H1 (cell line): ENCODE data around the gene UNC13C. TPM values are rescaled to one million over a fixed set of nuclear protein-coding genes. Genes with fewer than 3 reads are reported as not detected.

Experiments
- CTCF ChIA-PET: fragments of 300-600 bp; sonication (Branson Sonifier 250); formaldehyde crosslinking; loops from one replicate; lab custom pipeline; 2021; ENCODE audit not compliant: partially characterized antibody; lab: Charles Lee
- POLR2A ChIA-PET: fragments of 300-600 bp; sonication (Branson Sonifier 250); formaldehyde crosslinking; loops from one replicate; lab custom pipeline; 2021; ENCODE audit warnings: inconsistent platforms; ENCODE audit not compliant: partially characterized antibody; lab: Charles Lee
- DNase-seq, 2 experiments: peaks; one replicate each; pipeline versions ENCODE4 v3.0.0 to v3.0.0-alpha.2; 2010 to 2022; ENCODE audit warnings: low spot score in 2 of 2, low read depth in 1 of 2, mixed read lengths in 1 of 2
- FAIRE-seq: peaks from 2 replicates; lab custom pipeline; 2011; peaks lifted over from hg19 to GRCh38; lab: Jason Lieb, UNC
- H2AFZ ChIP-seq: 2 replicates; pipeline ENCODE4 v1.8.1; 2012; ENCODE audit warnings: low read length, inconsistent platforms
- H2AK5ac ChIP-seq: 2 replicates; pipeline ENCODE4 v1.6.1; 2013; ENCODE audit warnings: low read depth, low read length
- H2BK120ac ChIP-seq: replicated peaks from 2 replicates; pipeline ENCODE3; 2013; ENCODE audit warnings: low read depth, low read length, inconsistent platforms
- H2BK12ac ChIP-seq: 2 replicates; pipeline ENCODE4 v1.6.1; 2013; ENCODE audit warnings: low read depth, low read length
- H2BK15ac ChIP-seq: 2 replicates; pipeline ENCODE4 v1.6.1; 2013; ENCODE audit warnings: low read length
- H2BK20ac ChIP-seq: 2 replicates; pipeline ENCODE4 v1.6.1; 2013; ENCODE audit warnings: low read length
- H2BK5ac ChIP-seq: 2 replicates; pipeline ENCODE4 v1.6.1; 2013; ENCODE audit warnings: low read depth, low read length
- H3K14ac ChIP-seq: 2 replicates; pipeline ENCODE4 v1.6.1; 2013; ENCODE audit warnings: inconsistent platforms; ENCODE audit not compliant: insufficient read length
- H3K18ac ChIP-seq: 2 replicates; pipeline ENCODE4 v1.6.1; 2013; ENCODE audit warnings: low read length; ENCODE audit errors: extremely low read depth
- H3K23ac ChIP-seq: 2 replicates; pipeline ENCODE4 v1.6.1; 2013; ENCODE audit warnings: inconsistent platforms; ENCODE audit not compliant: insufficient read length
- H3K23me2 ChIP-seq: 2 replicates; pipeline ENCODE4 v1.6.1; 2013; ENCODE audit warnings: low read depth, low read length
- H3K27ac ChIP-seq: 2 replicates; pipeline ENCODE4 v1.6.1; 2011; ENCODE audit warnings: low read depth, low read length, inconsistent platforms
- H3K27me3 ChIP-seq, 4 experiments: replicated peaks in 1 of 4; 1 replicate in 1 of 4; 2 replicates in 3 of 4; pipeline versions ENCODE4 v1.6.1 to v1.8.1; 2011 to 2013; ENCODE audit warnings: low read length in 3 of 4, mild to moderate bottlenecking in 3 of 4, inconsistent platforms in 2 of 4, mixed read lengths in 2 of 4, moderate library complexity in 1 of 4; ENCODE audit not compliant: control insufficient read depth in 3 of 4, insufficient read depth in 3 of 4; ENCODE audit errors: extremely low read depth in 1 of 4
- H3K36me3 ChIP-seq, 4 experiments: 2 replicates each; pipeline versions ENCODE4 v1.6.1 to v1.8.1; 2011 to 2013; ENCODE audit warnings: mild to moderate bottlenecking in 4 of 4, low read length in 3 of 4, moderate library complexity in 2 of 4, control low read depth in 1 of 4, inconsistent platforms in 1 of 4; ENCODE audit not compliant: insufficient read depth in 4 of 4, control insufficient read depth in 2 of 4
- H3K4ac ChIP-seq: replicated peaks from 2 replicates; pipeline ENCODE3; 2013; ENCODE audit warnings: low read length, low read depth, mixed read lengths, inconsistent platforms; ENCODE audit not compliant: insufficient read length
- H3K4me1 ChIP-seq, 4 experiments: replicated peaks in 1 of 4; 1 replicate in 1 of 4; 2 replicates in 3 of 4; pipeline versions ENCODE4 v1.6.1 to v1.8.1; 2011 to 2013; ENCODE audit warnings: low read length in 3 of 4, inconsistent platforms in 2 of 4, mixed read lengths in 1 of 4; ENCODE audit not compliant: insufficient read depth in 4 of 4, control insufficient read depth in 3 of 4
- H3K4me2 ChIP-seq, 2 experiments: 2 replicates each; pipeline versions ENCODE4 v1.6.1 to v1.8.1; 2011 to 2013; ENCODE audit warnings: low read depth in 2 of 2, low read length in 2 of 2, control low read depth in 1 of 2, inconsistent platforms in 1 of 2, mild to moderate bottlenecking in 1 of 2; ENCODE audit not compliant: insufficient read depth in 1 of 2
- H3K4me3 ChIP-seq, 4 experiments: fragments of 200-600, 300-600 bp in 1 of 4; sonication (generic), shearing (Covaris generic), sonication (Bioruptor Twin) in 1 of 4; 2 replicates each; pipeline versions ENCODE4 v1.5.1 to v1.8.1; 2011 to 2016; ENCODE audit warnings: low read length in 4 of 4, low read depth in 3 of 4, control low read depth in 2 of 4, inconsistent platforms in 2 of 4, mild to moderate bottlenecking in 2 of 4, mixed read lengths in 1 of 4, moderate library complexity in 1 of 4; ENCODE audit not compliant: insufficient read depth in 2 of 4; ENCODE audit errors: extremely low read depth in 1 of 4
- H3K56ac ChIP-seq: replicated peaks from 2 replicates; pipeline ENCODE3; 2013; ENCODE audit warnings: low read depth, mild to moderate bottlenecking, mixed read lengths, low read length, inconsistent platforms; ENCODE audit not compliant: insufficient read length
- H3K79me1 ChIP-seq: 2 replicates; pipeline ENCODE4 v1.6.1; 2013; ENCODE audit warnings: low read depth, low read length, control low read depth
- H3K79me2 ChIP-seq, 2 experiments: 2 replicates each; pipeline versions ENCODE4 v1.6.1 to v1.8.1; 2012 to 2013; ENCODE audit warnings: low read length in 2 of 2, mild to moderate bottlenecking in 2 of 2, inconsistent platforms in 1 of 2; ENCODE audit not compliant: insufficient read depth in 2 of 2, control insufficient read depth in 1 of 2
- H3K9ac ChIP-seq, 4 experiments: replicated peaks in 1 of 4; 1 replicate in 1 of 4; 2 replicates in 3 of 4; pipeline versions ENCODE4 v1.6.1 to v1.8.1; 2011 to 2013; ENCODE audit warnings: low read depth in 3 of 4, low read length in 3 of 4, control low read depth in 2 of 4, mild to moderate bottlenecking in 2 of 4, moderate library complexity in 2 of 4, inconsistent platforms in 1 of 4; ENCODE audit errors: extremely low read depth in 1 of 4
- H3K9me3 ChIP-seq, 2 experiments: 2 replicates each; pipeline versions ENCODE4 v1.6.1 to v1.8.1; 2012 to 2013; ENCODE audit warnings: mild to moderate bottlenecking in 2 of 2, moderate library complexity in 2 of 2, control low read depth in 1 of 2, inconsistent platforms in 1 of 2, low read depth in 1 of 2, low read length in 1 of 2, mixed read lengths in 1 of 2; ENCODE audit not compliant: insufficient read depth in 2 of 2
- H4K20me1 ChIP-seq, 2 experiments: replicated peaks in 1 of 2; 2 replicates each; pipeline versions ENCODE3 to v1.8.1; 2011 to 2013; ENCODE audit warnings: inconsistent platforms in 2 of 2, low read length in 2 of 2, mild to moderate bottlenecking in 1 of 2; ENCODE audit not compliant: insufficient read depth in 2 of 2, control insufficient read depth in 1 of 2
- H4K5ac ChIP-seq: 2 replicates; pipeline ENCODE4 v1.6.1; 2013; ENCODE audit warnings: low read length, low read depth, mixed read lengths, inconsistent platforms; ENCODE audit not compliant: insufficient read length
- H4K8ac ChIP-seq: 2 replicates; pipeline ENCODE4 v1.8.0; 2013; ENCODE audit warnings: mild to moderate bottlenecking, moderate library complexity, low read length, inconsistent platforms; ENCODE audit not compliant: insufficient read depth; ENCODE audit errors: extremely low read depth
- H4K91ac ChIP-seq: replicated peaks from 2 replicates; pipeline ENCODE3; 2013; ENCODE audit warnings: low read length, mixed read lengths, inconsistent platforms; ENCODE audit not compliant: insufficient read length
- EGR1 ChIP-seq: IDR thresholded peaks from 2 replicates; pipeline ENCODE4 v1.6.1; 2011; ENCODE audit warnings: low read depth, low read length, borderline replicate concordance
- GTF2F1 ChIP-seq: IDR thresholded peaks from 2 replicates; pipeline ENCODE4 v1.6.1; 2012; ENCODE audit warnings: low read depth, low read length, improper control_type of control experiment, borderline replicate concordance
- HDAC6 ChIP-seq: IDR thresholded peaks from one replicate; pipeline ENCODE4 v1.7.1; 2012; ENCODE audit warnings: low read depth, mild to moderate bottlenecking, inconsistent platforms, low read length, moderate library complexity
- NANOG ChIP-seq: IDR thresholded peaks from 2 replicates; pipeline ENCODE4 v1.6.1; 2011; ENCODE audit warnings: low read length, low read depth, mild to moderate bottlenecking, inconsistent platforms; ENCODE audit not compliant: insufficient read depth, poor library complexity, severe bottlenecking
- PHF8 ChIP-seq: fragments of 200-600 bp; sonication (generic); conservative IDR thresholded peaks from 2 replicates; pipeline ENCODE4 v1.7.1; 2012; ENCODE audit warnings: low read depth, mild to moderate bottlenecking, inconsistent platforms, low read length, moderate library complexity
- POLR2A ChIP-seq, 2 experiments: IDR thresholded peaks; 1 replicate in 1 of 2; 2 replicates in 1 of 2; pipeline ENCODE4 v1.6.1; 2011; ENCODE audit warnings: low read depth in 2 of 2, low read length in 2 of 2, mild to moderate bottlenecking in 2 of 2; ENCODE audit errors: control extremely low read depth in 1 of 2
- RAD21 ChIP-seq, 2 experiments: IDR thresholded peaks in 1 of 2; conservative IDR thresholded peaks in 1 of 2; 2 replicates each; pipeline ENCODE4 v1.6.1; 2011; ENCODE audit warnings: low read depth in 2 of 2, low read length in 2 of 2, improper control_type of control experiment in 1 of 2, inconsistent platforms in 1 of 2, mild to moderate bottlenecking in 1 of 2, moderate library complexity in 1 of 2
- RBBP5 ChIP-seq: IDR thresholded peaks from 2 replicates; pipeline ENCODE4 v1.7.1; 2012; ENCODE audit warnings: low read depth, mild to moderate bottlenecking, inconsistent platforms, low read length, moderate library complexity, borderline replicate concordance
- RXRA ChIP-seq: IDR thresholded peaks from 2 replicates; pipeline ENCODE4 v1.6.1; 2011; ENCODE audit warnings: low read depth, mild to moderate bottlenecking, low read length, moderate library complexity; ENCODE audit not compliant: insufficient read depth
- SIX5 ChIP-seq: IDR thresholded peaks from 2 replicates; pipeline ENCODE4 v1.6.1; 2011; ENCODE audit warnings: mild to moderate bottlenecking, low read depth, low read length
- SP1 ChIP-seq: IDR thresholded peaks from 2 replicates; pipeline ENCODE4 v1.6.1; 2011; ENCODE audit warnings: low read depth, low read length
- SRF ChIP-seq: IDR thresholded peaks from 2 replicates; pipeline ENCODE4 v1.6.1; 2011; ENCODE audit warnings: mild to moderate bottlenecking, low read depth, low read length, moderate library complexity
- TEAD4 ChIP-seq: IDR thresholded peaks from 2 replicates; pipeline ENCODE4 v1.6.1; 2012; ENCODE audit warnings: low read depth, low read length, inconsistent platforms, mixed read lengths
- WGBS, 2 experiments: shearing (Covaris generic) in 1 of 2; methylation state at CpG; one replicate each; pipeline versions ENCODE4 v1.1.6 to v1.1.7; 2013 to 2015; ENCODE audit warnings: low lambda C conversion rate in 2 of 2, mixed read lengths in 2 of 2, inconsistent platforms in 1 of 2, low coverage in 1 of 2, missing lambda C conversion rate in 1 of 2; ENCODE audit not compliant: insufficient replicate concordance in 2 of 2, insufficient coverage in 1 of 2, insufficient read length in 1 of 2; ENCODE audit errors: extremely low coverage in 1 of 2, missing lambda C conversion rate in 1 of 2; 5-methylcytosine and 5-hydroxymethylcytosine counted together
- polyA plus RNA-seq, 7 experiments: library from polyadenylated mRNA; depleted of rRNA in 3 of 7; stranded (reverse) in 5 of 7; unstranded in 2 of 7; fragments of >200 nt in 5 of 7; fragments of 200-250 nt in 2 of 7; gene quantifications; 1 replicate in 5 of 7; 2 replicates in 1 of 7; 4 replicates in 1 of 7; pipeline versions ENCODE4 v1.2.1 to v1.2.3, GENCODE V29; 2011 to 2013; ENCODE audit warnings: missing spikeins in 2 of 7, mixed read lengths in 2 of 7
- total RNA-seq: library from RNA; stranded (reverse); fragmentation: NEBNext Ultra II Directional; extraction: Animal tissue kit (Norgen Biotek cat#: 25700); gene quantifications from 2 replicates; pipeline ENCODE4 v1.2.1, GENCODE V29; 2021
- TF ChIP-seq, protein P1 (sequence below): IDR thresholded peaks from 2 replicates; pipeline ENCODE4 v1.6.1; 2012; ENCODE audit warnings: inconsistent platforms

UNC13C gene
- total and polyA plus RNA-seq, 2 of the 8 experiments (the other 6 are each of a cell fraction or from before 2014, with no cell fraction given), result 0.02 to 0.13 TPM

GRCh38 chr15:53982876-53983275 is 4.6 kb downstream of the UNC13C start:
- no peak overlapping the region for H3K4ac ChIP-seq
- no peak overlapping the region for H3K14ac ChIP-seq
- H3K23ac ChIP-seq, result no peak overlapping the region
- no peak overlapping the region for H3K4me3 ChIP-seq
- no peak overlapping the region for H4K8ac ChIP-seq
- FAIRE-seq, result no peak
- WGBS, 2 experiments, result 67% methylated on average over 1 of the region's 1 CpG; no CpG with 5 or more reads in 1 of the 2 experiments
- POLR2A ChIA-PET, result no interaction called here
- H3K56ac ChIP-seq, result no peak overlapping the region
- no peak overlapping the region for H3K18ac ChIP-seq
- no peak overlapping the region for H2AFZ ChIP-seq
- H3K79me2 ChIP-seq, result no peaks in the 10 kb centered on the region
- no peak overlapping the region for H2BK5ac ChIP-seq
- H4K20me1 ChIP-seq, result no peaks in the 10 kb centered on the region
- H3K36me3 ChIP-seq, result no peaks in the 10 kb centered on the region
- H3K27me3 ChIP-seq, result peaks cover 0 to 11% (median 3%) of the 10 kb centered on the region in 4 experiments; a peak in 3 of 7 replicates
- CTCF ChIA-PET, result interaction anchor here (1.0 to 1.5 kb wide), 4 partner anchors 20 to 663 kb away, joined by 3 to 5 read pairs (median 4); no protein-coding TSS in a partner anchor
- no peak overlapping the region for H3K4me2 ChIP-seq
- H3K4me1 ChIP-seq, result no peaks in the 10 kb centered on the region; a peak in 1 of 7 replicates
- H2AK5ac ChIP-seq, result no peak overlapping the region
- no peak overlapping the region for H3K27ac ChIP-seq
- H3K9me3 ChIP-seq, result peaks cover 0 to 25% of the 10 kb centered on the region in 2 experiments; a peak in 3 of 4 replicates
- no peak overlapping the region for H4K5ac ChIP-seq
- no peak for DNase-seq
- H2BK15ac ChIP-seq, result no peak overlapping the region
- no peak overlapping the region for H2BK12ac ChIP-seq
- no peak overlapping the region for H2BK120ac ChIP-seq
- no peak overlapping the region for H2BK20ac ChIP-seq
- H4K91ac ChIP-seq, result no peak overlapping the region
- no peaks in the 10 kb centered on the region for H3K79me1 ChIP-seq
- H3K23me2 ChIP-seq, result no peaks in the 10 kb centered on the region
- no peak overlapping the region for H3K9ac ChIP-seq
- TF ChIP-seq SP1 (no peak), GTF2F1 (no peak), RBBP5 (no peak), PHF8 (no peak), RAD21 (IDR thresholded peaks at IDR 0.05 in 1 of 2, conservative IDR thresholded peaks at IDR 0.05 in 1 of 2; ENCODE audit: low read depth in 2 of 2, low read length in 2 of 2) (no peak), HDAC6 (no peak), RXRA (no peak), SIX5 (no peak), EGR1 (no peak), TEAD4 (no peak), NANOG (no peak), SRF (no peak), POLR2A (IDR thresholded peaks at IDR 0.05; ENCODE audit: control extremely low read depth in 1 of 2, low read depth in 2 of 2, low read length in 2 of 2) (no peak)
- TF ChIP-seq, protein P1, sequence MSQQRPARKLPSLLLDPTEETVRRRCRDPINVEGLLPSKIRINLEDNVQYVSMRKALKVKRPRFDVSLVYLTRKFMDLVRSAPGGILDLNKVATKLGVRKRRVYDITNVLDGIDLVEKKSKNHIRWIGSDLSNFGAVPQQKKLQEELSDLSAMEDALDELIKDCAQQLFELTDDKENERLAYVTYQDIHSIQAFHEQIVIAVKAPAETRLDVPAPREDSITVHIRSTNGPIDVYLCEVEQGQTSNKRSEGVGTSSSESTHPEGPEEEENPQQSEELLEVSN, result no peak
